ENCODE measurements around the gene WBP2. TPM values are rescaled to one million over a fixed set of nuclear protein-coding genes. Genes with fewer than 3 reads are reported as not detected.

Gene WBP2
- total and polyA plus RNA-seq, 2 of the 13 experiments (the other 11 are each of a cell fraction or from before 2014, with no cell fraction given): 29.2 to 29.5 TPM

DNA sequence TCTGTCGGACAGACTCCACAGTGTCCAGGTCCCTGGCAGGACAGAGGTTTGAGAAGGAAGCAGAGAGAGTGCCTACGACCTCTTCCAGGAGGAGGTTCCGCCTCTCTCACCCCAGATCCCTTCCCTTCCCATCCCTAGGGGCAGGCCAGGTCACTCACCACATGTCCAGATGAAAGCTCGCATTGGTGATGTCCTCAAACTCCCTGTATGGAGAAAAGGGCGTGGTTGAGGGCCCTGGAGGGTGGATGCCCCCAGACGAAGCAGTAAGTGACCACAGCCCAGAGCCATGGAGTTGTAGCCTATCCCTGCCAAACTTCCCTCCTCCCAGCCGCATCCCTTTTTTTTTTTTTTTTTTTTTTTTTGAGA lies 14.4 kb downstream of the WBP2 start:
- H3K79me2 ChIP-seq (ENCODE audit: insufficient read depth, low read length): no peaks in the 10 kb centered on the region
- POLR2A ChIA-PET: interaction anchor here (1.0 to 1.6 kb wide), 3 partner anchors 11 to 61 kb away, joined by 4 to 11 read pairs (median 5); a partner anchor contains a TSS
- intact Hi-C loops (cut with micrococcal nuclease; ENCODE audit: unreplicated experiment): no loop called here
- CTCF ChIA-PET (ENCODE audit: low intra/inter-chr PET ratio, low total read pairs): no interaction called here
- H3K27ac ChIP-seq (ENCODE audit: extremely low read length, insufficient read depth, low read length): no peak overlapping the region
- H2AFZ ChIP-seq (ENCODE audit: low read length): no peak overlapping the region
- no peaks in the 10 kb centered on the region for H3K27me3 ChIP-seq (ENCODE audit: control insufficient read depth in 1 of 2, insufficient read depth in 2 of 2, low read length in 2 of 2)
- H3K4me2 ChIP-seq (ENCODE audit: low read depth, low read length): no peak overlapping the region
- H4K20me1 ChIP-seq (ENCODE audit: insufficient read depth, low read length): no peaks in the 10 kb centered on the region
- peaks cover 29% of the 10 kb centered on the region for H3K4me1 ChIP-seq (ENCODE audit: insufficient read depth, low read length)
- no peak overlapping the region for H3K9ac ChIP-seq (ENCODE audit: insufficient read depth, low read depth, low read length)
- TF ChIP-seq GATAD1 (CRISPR knock-in tag; IDR thresholded peaks at IDR 0.05) (no peak), HNRNPLL (IDR thresholded peaks at IDR 0.05; ENCODE audit: low read depth, low read length, poor library complexity, severe bottlenecking) (no peak), TCF7L2 (IDR thresholded peaks at IDR 0.05; ENCODE audit: low read depth, low read length) (no peak), ELF3 (CRISPR knock-in tag; IDR thresholded peaks at IDR 0.05) (no peak)
- BruUV-seq (replicated peaks): no TSS peak
- in situ Hi-C loops (cut with HindIII; ENCODE audit: extremely low pct_ligation_motif_present, low pct_unique_long_range_greater_than_20kb): no loop called here
- DNase-seq (ENCODE audit: low spot score) (no peak), ATAC-seq (no peak), FAIRE-seq (no peak)
- no peak overlapping the region for H3K4me3 ChIP-seq (replicated peaks in 1 of 3; ENCODE audit: insufficient read depth in 1 of 3, low read depth in 2 of 3, low read length in 3 of 3)
- whole genome bisulfite sequencing (ENCODE audit: low lambda C conversion rate): 90% methylated on average over 7 of the region's 7 CpGs
- no peaks in the 10 kb centered on the region for H3K9me3 ChIP-seq (ENCODE audit: low read length)
- peaks cover 5 to 10% of the 10 kb centered on the region in 2 experiments; a peak in 4 of 5 replicates for H3K36me3 ChIP-seq (replicated peaks in 1 of 2; ENCODE audit: control insufficient read depth in 1 of 2, insufficient read depth in 2 of 2, low read length in 2 of 2)

DNA sequence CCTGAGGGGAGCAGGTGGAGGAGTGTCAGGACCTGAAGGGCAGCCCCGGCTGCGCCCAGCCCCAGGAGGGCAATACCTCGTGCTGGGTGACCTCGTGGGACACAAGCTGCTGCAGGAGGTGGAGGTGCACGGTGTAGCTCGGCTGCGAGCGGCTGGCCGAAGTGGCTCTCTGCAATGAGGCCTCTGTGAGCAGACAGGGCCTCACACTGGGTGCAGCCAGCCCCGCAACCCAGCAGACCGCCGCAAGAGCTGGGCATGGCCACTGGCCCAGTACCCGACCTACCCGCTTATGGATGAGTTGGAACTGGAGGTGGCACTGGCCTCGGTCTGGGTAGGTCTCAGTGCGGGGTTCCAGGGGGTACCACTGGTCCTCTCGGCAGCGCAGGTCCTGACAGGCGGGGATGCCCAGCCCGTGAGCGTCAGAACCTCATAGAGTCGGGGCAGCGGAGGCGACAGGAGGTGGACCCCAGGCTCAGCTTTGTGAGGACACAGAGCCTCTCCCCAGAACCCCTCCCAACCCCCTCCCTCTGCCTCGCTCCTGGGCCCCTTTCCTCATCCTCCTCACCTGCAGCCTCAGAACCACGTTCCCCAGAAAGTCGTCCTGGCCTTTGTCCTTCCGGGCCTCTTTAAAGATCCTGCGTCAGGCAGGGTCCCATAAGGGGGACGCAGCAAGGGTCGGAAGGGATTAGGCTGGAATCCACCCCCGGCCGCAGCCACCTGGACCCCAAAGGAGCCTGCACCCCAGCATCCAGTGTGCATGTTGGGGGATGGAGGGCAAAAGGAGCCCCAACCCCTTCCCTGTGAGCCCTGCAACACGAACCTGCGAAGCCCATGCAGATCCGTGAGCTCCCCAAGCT lies 15.0 kb downstream of the WBP2 start:
- BruUV-seq (replicated peaks): no TSS peak
- TF ChIP-seq ZNF772 (CRISPR knock-in tag; IDR thresholded peaks at IDR 0.05): no peak
- TF ChIP-seq ZNF543 (CRISPR knock-in tag; IDR thresholded peaks at IDR 0.05): no peak
- no peak for TF ChIP-seq RBM22 (optimal IDR thresholded peaks at IDR 0.05; ENCODE audit: low read length)
- TF ChIP-seq KLF15 (CRISPR knock-in tag; IDR thresholded peaks at IDR 0.05; ENCODE audit: borderline replicate concordance): no peak
- peak; percentile 62 for TF ChIP-seq RBFOX2 (IDR thresholded peaks at IDR 0.05; ENCODE audit: low read depth, low read length)
- no peak for TF ChIP-seq ZNF839 (CRISPR knock-in tag; IDR thresholded peaks at IDR 0.05; ENCODE audit: borderline replicate concordance)
- TF ChIP-seq ZNF367 (CRISPR knock-in tag; IDR thresholded peaks at IDR 0.05; ENCODE audit: borderline replicate concordance): no peak
- no peak for TF ChIP-seq ZNF780A (CRISPR knock-in tag; IDR thresholded peaks at IDR 0.05)
- no peak for TF ChIP-seq ZNF567 (CRISPR knock-in tag; IDR thresholded peaks at IDR 0.05; ENCODE audit: borderline replicate concordance)
- peak; percentile 53 for TF ChIP-seq AGO2 (optimal IDR thresholded peaks at IDR 0.05; ENCODE audit: low read depth, low read length)
- TF ChIP-seq ZNF556 (CRISPR knock-in tag; IDR thresholded peaks at IDR 0.05; ENCODE audit: borderline replicate concordance): no peak
- TF ChIP-seq ELF4 (CRISPR knock-in tag; IDR thresholded peaks at IDR 0.05; ENCODE audit: borderline replicate concordance): no peak
- TF ChIP-seq CCDC6 (CRISPR knock-in tag; IDR thresholded peaks at IDR 0.05): no peak
- TF ChIP-seq ZNF704 (CRISPR knock-in tag; IDR thresholded peaks at IDR 0.05; ENCODE audit: borderline replicate concordance): no peak

More for the DNA sequence above, 15.0 kb downstream of the WBP2 start:
- no peak for ATAC-seq
- ChIA-PET CTCF (ENCODE audit: low intra/inter-chr PET ratio, low total read pairs) (no interaction called here), POLR2A (interaction anchor here (1.3 to 1.6 kb wide), 3 partner anchors 10 to 60 kb away, joined by 4 to 11 read pairs (median 5); a partner anchor contains a TSS)
- Histone ChIP-seq H2AFZ (ENCODE audit: low read length) (no peak overlapping the region), H3K4me3 (replicated peaks in 1 of 3; ENCODE audit: insufficient read depth in 1 of 3, low read depth in 2 of 3, low read length in 3 of 3) (no peak overlapping the region), H3K27ac (ENCODE audit: extremely low read length, insufficient read depth, low read length) (no peak overlapping the region), H4K20me1 (ENCODE audit: insufficient read depth, low read length) (no peaks in the 10 kb centered on the region), H3K9ac (ENCODE audit: insufficient read depth, low read depth, low read length) (no peak overlapping the region), H3K9me3 (ENCODE audit: low read length) (no peaks in the 10 kb centered on the region), H3K4me2 (ENCODE audit: low read depth, low read length) (no peak overlapping the region), H3K27me3 (ENCODE audit: control insufficient read depth in 1 of 2, insufficient read depth in 2 of 2, low read length in 2 of 2) (no peaks in the 10 kb centered on the region), H3K79me2 (ENCODE audit: insufficient read depth, low read length) (no peaks in the 10 kb centered on the region), H3K4me1 (ENCODE audit: insufficient read depth, low read length) (peaks cover 23% of the 10 kb centered on the region), H3K36me3 (replicated peaks in 1 of 2; ENCODE audit: control insufficient read depth in 1 of 2, insufficient read depth in 2 of 2, low read length in 2 of 2) (peaks cover 8 to 15% of the 10 kb centered on the region in 2 experiments; a peak in 4 of 5 replicates)
- intact Hi-C loops (cut with micrococcal nuclease; ENCODE audit: unreplicated experiment) (no loop called here), in situ Hi-C loops (cut with HindIII; ENCODE audit: extremely low pct_ligation_motif_present, low pct_unique_long_range_greater_than_20kb) (no loop called here)
- no peak for DNase-seq (ENCODE audit: low spot score)
- WGBS (ENCODE audit: low lambda C conversion rate): 94% methylated on average over 29 of the region's 36 CpGs
- no peak for FAIRE-seq

Data from HepG2 (cell line).